Amygdala (tissue), 56 donors: ENCODE results near the gene KRT33B.

Experiments
- DNase-seq, 56 donors: peaks; one replicate each; lab custom pipeline; 2025; lab: John Stamatoyannopoulos, UW

Gene KRT33B

DNA sequence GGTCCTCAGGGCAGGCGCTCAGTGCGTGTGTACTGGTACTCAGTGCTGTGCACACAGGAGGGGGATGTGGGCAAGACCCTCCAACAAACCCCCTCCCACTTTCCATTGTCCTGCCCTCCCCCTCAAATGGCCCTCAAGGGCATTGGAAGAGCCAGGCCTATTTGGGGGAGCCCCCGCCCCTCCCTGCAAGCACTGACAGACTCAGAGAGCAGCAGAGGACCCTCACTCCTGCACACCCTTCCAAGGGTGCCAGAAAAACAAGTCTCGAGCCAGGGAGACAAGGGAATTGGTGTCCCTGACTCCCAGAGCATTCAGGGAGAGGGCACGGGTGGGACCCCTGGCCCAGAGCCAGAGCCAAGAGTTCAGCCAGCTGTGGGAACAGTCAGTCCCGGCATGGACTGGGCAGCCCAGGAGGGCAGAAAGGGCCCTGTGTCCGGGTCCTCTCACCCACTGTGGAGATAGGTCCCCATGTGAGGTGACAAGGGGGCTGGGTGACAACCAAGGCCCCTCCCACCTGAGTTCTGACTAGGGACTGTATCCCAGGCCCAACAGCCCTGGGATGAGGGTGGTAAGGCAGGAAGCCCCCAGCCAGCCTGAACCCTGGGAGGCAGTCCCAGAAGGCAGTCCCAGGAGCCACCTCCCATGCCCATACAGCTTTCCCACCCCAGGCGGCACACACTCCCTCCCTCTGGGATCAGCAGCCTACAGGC, 42.0 kb downstream of the KRT33B start:
- no peak for DNase-seq

DNA sequence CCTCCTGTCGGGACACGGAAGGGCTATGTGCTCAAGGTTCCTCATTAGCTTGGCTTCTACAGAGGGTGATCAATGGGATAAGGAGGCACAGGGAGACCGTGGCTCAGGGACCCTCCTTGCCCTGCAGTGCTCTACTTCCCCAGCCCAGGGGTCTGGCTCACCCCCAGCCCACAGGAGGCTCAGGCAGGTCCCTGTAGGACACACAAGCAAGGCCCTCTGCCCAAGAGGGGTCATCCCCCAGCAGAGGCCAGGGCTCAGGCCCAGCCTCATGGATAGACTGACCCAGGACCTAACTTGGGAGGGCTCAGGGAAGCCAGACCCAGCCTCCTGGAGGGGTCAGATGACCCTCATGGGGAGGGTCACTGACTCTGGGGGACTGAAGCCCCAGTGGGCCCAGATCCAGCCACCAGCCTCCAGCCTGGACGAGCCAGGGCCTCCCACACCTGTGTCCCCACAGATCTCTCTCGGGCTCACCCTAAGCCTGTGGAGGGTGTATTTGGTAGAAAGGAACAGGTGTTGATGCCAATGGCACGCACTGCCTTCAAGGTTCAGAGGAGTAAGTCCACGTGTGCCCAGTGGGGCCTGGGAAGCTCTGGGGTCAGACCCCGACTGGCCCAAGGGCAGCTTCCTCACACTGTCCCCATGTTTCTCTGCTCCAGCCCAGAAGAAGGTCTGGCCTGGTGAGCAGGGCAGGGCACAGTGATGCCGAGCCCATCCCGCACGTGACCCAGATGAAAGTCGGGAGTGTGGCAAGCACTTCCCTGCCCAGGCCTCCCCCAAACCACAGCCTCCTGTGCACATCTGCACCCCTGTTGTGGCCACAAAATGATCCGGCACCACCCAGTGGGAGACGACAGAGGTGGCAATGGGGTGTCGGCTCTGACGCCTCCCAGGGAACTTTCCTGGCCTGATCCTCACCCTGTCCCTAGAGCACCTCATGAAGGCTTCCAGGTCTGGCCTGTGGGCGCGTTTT, 43.2 kb downstream of the KRT33B start:
- no peak for DNase-seq

DNA sequence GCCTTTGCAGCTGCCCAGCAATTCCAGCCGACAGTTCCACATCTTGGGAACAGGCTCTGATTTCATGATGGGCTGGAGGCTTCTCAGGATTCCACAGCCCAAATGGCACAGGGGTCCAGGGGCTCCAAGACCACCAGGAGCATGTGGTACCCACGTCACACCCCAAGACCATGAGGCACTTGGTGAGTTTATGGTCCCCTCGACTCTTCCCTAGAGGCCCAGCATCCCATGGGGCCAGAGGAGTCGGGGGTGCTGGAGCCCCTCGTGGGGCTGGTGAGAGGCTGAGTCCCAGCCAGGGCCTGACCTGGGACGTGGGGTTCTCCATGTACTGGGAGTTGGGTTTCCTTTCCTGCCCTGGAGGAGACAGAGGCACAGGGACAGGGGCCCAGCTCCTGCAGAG, 44.0 kb downstream of the KRT33B start:
- DNase-seq, result no peak

GRCh38 chr17:41325126-41325525, 44.5 kb downstream of the KRT33B start:
- DNase-seq, result no peak

GRCh38 chr17:41324180-41325075, 45.2 kb downstream of the KRT33B start:
- DNase-seq, result no peak

- DNase-seq, result no peak
Observed at GRCh38 chr17:41322903-41323895, 46.4 kb downstream of the KRT33B start.

GRCh38 chr17:41322094-41322902, 47.3 kb downstream of the KRT33B start:
- no peak for DNase-seq

- no peak for DNase-seq
Observed at GRCh38 chr17:41318231-41318630, 51.4 kb downstream of the KRT33B start.

- DNase-seq, result no peak
Observed at GRCh38 chr17:41315814-41316445, 53.7 kb downstream of the KRT33B start.

- no peak for DNase-seq
Observed at GRCh38 chr17:41315204-41315794, 54.3 kb downstream of the KRT33B start, which contains the start of gene KRTAP17-1. TSS of gene KRTAP17-1 (minus strand) at chr17:41315710. CDS start at chr17:41315650, 60 bp downstream.
